Tibial nerve (tissue), 4 donors: ENCODE results near the gene HAUS8. TPM values are rescaled to one million over a fixed set of nuclear protein-coding genes. Genes with fewer than 3 reads are reported as not detected.

Experiments
- DNase-seq, 2 donors: peaks; one replicate each; pipeline ENCODE4 v3.0.0-alpha.2; 2019; ENCODE audit warnings: low spot score in 2 of 2
- H3K27ac ChIP-seq, 4 donors: fragments of 200-600 bp; sonication (generic) in 3 of 4; one replicate each; pipeline ENCODE4 v1.5.1; 2017 to 2019; ENCODE audit warnings: mild to moderate bottlenecking in 1 of 4
- H3K27me3 ChIP-seq, 2 donors: fragments of 200-600 bp; sonication (generic) in 1 of 2; one replicate each; pipeline versions ENCODE4 v1.5.1 to v1.6.0; 2017 to 2019
- H3K36me3 ChIP-seq, 3 donors: fragments of 200-600 bp; sonication (generic); one replicate each; pipeline ENCODE4 v1.5.1; 2018 to 2019
- H3K4me1 ChIP-seq, 4 donors: fragments of 200-600 bp; sonication (generic) in 3 of 4; one replicate each; pipeline ENCODE4 v1.5.1; 2017 to 2019
- H3K4me3 ChIP-seq, 4 donors: fragments of 200-600 bp; sonication (generic) in 3 of 4; one replicate each; pipeline ENCODE4 v1.5.1; 2017 to 2019; ENCODE audit warnings: mild to moderate bottlenecking in 1 of 4, moderate library complexity in 1 of 4
- H3K9me3 ChIP-seq, 4 donors: fragments of 200-600 bp; sonication (generic) in 3 of 4; one replicate each; pipeline ENCODE4 v1.5.1; 2017 to 2019
- CTCF ChIP-seq, 5 experiments: fragments of 200-600 bp in 3 of 5; fragments of 450-650 bp in 2 of 5; sonication (generic) in 3 of 5; IDR thresholded peaks; one replicate each; pipeline ENCODE4 v1.5.1; 2016 to 2019; ENCODE audit warnings: antibody characterized with exemption in 5 of 5, mild to moderate bottlenecking in 3 of 5, moderate library complexity in 2 of 5
- EP300 ChIP-seq, 2 donors: sonication (generic); formaldehyde crosslinking; IDR thresholded peaks; one replicate each; pipeline ENCODE4 v1.6.1; 2017; ENCODE audit warnings: antibody characterized with exemption in 2 of 2, mild to moderate bottlenecking in 1 of 2
- POLR2A ChIP-seq, 2 donors: fragments of 450-650 bp; IDR thresholded peaks; one replicate each; pipeline ENCODE4 v1.6.1; 2017; ENCODE audit warnings: antibody characterized with exemption in 2 of 2, mild to moderate bottlenecking in 2 of 2, moderate library complexity in 2 of 2
- WGBS, 2 donors: methylation state at CpG; one replicate each; pipeline ENCODE4 v1.1.5; 2018; 5-methylcytosine and 5-hydroxymethylcytosine counted together
- total RNA-seq, 4 donors: library from RNA; depleted of rRNA; stranded (reverse); fragments of >200 nt; gene quantifications; one replicate each; pipeline ENCODE4 v1.1.0, GENCODE V29; 2016

Gene HAUS8
- total RNA-seq, result 10 to 100 TPM in 1 of 4 donors, 1 to 10 TPM in 3; 2.6 to 11.6 (median 4.3) TPM

GRCh38 chr19:17075035-17075863, at the start of gene HAUS8, which contains the start of gene MYO9B:
Gene HAUS8 (minus strand): TSS chr19:17075452. CDS start chr19:17075422, 30 bp downstream.
Gene MYO9B (plus strand): TSS chr19:17075777. CDS start chr19:17101718, 25,941 bp downstream.
- WGBS, 2 donors, result 1% methylated on average over 37 to 41 of the region's 103 CpGs
- no peaks in the 10 kb centered on the region for H3K27me3 ChIP-seq
- peak within 1 kb of the TSS; percentile 41 to 96 (median 92) for H3K27ac ChIP-seq
- H3K9me3 ChIP-seq, result no peaks in the 10 kb centered on the region
- peaks cover 0 to 57% (median 28%) of the 10 kb centered on the region in 4 donors for H3K4me1 ChIP-seq
- H3K36me3 ChIP-seq, result peaks cover 0 to 26% (median 0%) of the 10 kb centered on the region in 3 donors
- peak within 1 kb of the TSS; percentile 55 to 98 (median 84) for H3K4me3 ChIP-seq
- peak; percentile 82 to 88 for TF ChIP-seq POLR2A (IDR thresholded peaks at IDR 0.05)
- peak; percentile 95 to 97 for TF ChIP-seq EP300 (IDR thresholded peaks at IDR 0.05)
- TF ChIP-seq CTCF (IDR thresholded peaks at IDR 0.05), result peak in 2 of 5 experiments; percentile 48 to 64
- DNase-seq, result peak; percentile 99

- Histone ChIP-seq H3K27me3 (no peaks in the 10 kb centered on the region), H3K4me1 (peaks cover 0 to 25% (median 21%) of the 10 kb centered on the region in 4 donors), H3K27ac (no peak overlapping the region), H3K4me3 (no peak overlapping the region), H3K9me3 (peaks cover 0 to 9% (median 0%) of the 10 kb centered on the region in 4 donors), H3K36me3 (peaks cover 0 to 35% (median 0%) of the 10 kb centered on the region in 3 donors)
- no peak for DNase-seq
- 88 to 94% methylated on average over 1 of the region's 1 CpG for WGBS, 2 donors
- TF ChIP-seq EP300 (IDR thresholded peaks at IDR 0.05), result no peak
- TF ChIP-seq CTCF (IDR thresholded peaks at IDR 0.05), result no peak
- no peak for TF ChIP-seq POLR2A (IDR thresholded peaks at IDR 0.05)
These were observed 48.8 kb upstream of the HAUS8 start for GRCh38 chr19:17124025-17124424.

- H3K9me3 ChIP-seq, result peaks cover 0 to 9% (median 0%) of the 10 kb centered on the region in 4 donors
- H3K27me3 ChIP-seq, result no peaks in the 10 kb centered on the region
- H3K36me3 ChIP-seq, result peaks cover 0 to 35% (median 0%) of the 10 kb centered on the region in 3 donors
- 93 to 97% methylated on average over 2 of the region's 2 CpGs for WGBS, 2 donors
- H3K27ac ChIP-seq, result no peak overlapping the region
- no peak overlapping the region for H3K4me3 ChIP-seq
- H3K4me1 ChIP-seq, result peaks cover 0 to 25% (median 21%) of the 10 kb centered on the region in 4 donors
- TF ChIP-seq EP300 (IDR thresholded peaks at IDR 0.05) (no peak), POLR2A (IDR thresholded peaks at IDR 0.05) (no peak), CTCF (IDR thresholded peaks at IDR 0.05) (no peak)
- DNase-seq, result no peak
These were observed 47.8 kb upstream of the HAUS8 start for GRCh38 chr19:17123041-17123440.

GRCh38 chr19:17121736-17122293, 46.6 kb upstream of the HAUS8 start:
- TF ChIP-seq POLR2A (IDR thresholded peaks at IDR 0.05), result no peak
- TF ChIP-seq EP300 (IDR thresholded peaks at IDR 0.05), result no peak
- no peak for TF ChIP-seq CTCF (IDR thresholded peaks at IDR 0.05)
- H3K4me1 ChIP-seq, result peaks cover 0 to 27% (median 20%) of the 10 kb centered on the region in 4 donors
- no peaks in the 10 kb centered on the region for H3K27me3 ChIP-seq
- no peak overlapping the region for H3K27ac ChIP-seq
- H3K4me3 ChIP-seq, result no peak overlapping the region
- no peak for DNase-seq
- peaks cover 0 to 35% (median 0%) of the 10 kb centered on the region in 3 donors for H3K36me3 ChIP-seq
- WGBS, 2 donors, result 80% methylated on average over 9 of the region's 9 CpGs
- peaks cover 0 to 9% (median 0%) of the 10 kb centered on the region in 4 donors for H3K9me3 ChIP-seq
